GM19351 (cell line): ENCODE measurements around the gene LSM11.

Experiments used
- ATAC-seq: cut with Tn5 transposase; IDR thresholded peaks from one replicate; pipeline ENCODE4 v1.9.1; 2021; ENCODE audit warnings: mild to moderate bottlenecking, moderate library complexity; ENCODE audit not compliant: unreplicated experiment

Gene LSM11

DNA sequence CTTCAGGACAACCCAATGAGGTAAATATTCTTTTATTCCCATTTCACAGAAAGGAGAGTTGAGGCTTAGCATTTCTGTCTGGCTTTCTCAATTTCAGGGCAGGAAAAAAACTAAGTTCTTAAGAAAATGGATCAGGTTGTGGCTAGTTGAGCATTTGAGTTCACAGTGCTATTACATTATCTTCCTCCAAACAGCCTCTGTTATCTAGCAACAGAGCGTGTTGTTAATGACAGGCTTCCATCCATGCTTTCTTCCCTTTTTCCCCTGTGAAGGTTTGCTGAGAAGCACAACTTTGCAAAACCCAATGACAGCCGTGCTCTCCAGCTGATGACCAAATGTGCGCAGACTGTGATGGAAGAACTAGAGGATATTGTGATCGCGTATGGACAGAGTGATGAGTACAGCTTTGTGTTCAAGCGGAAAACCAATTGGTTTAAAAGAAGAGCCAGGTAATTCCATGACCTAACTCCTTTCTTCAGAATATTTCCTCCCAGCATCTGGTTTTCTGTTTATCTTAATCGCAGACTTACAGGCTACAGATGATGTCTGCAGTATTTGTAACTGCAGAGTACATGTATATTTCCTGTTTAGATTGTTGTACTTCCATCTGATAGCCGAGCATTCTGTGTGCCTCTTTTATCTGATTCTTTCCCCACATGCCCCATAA lies 10.8 kb upstream of the LSM11 start:
- no peak for ATAC-seq

DNA sequence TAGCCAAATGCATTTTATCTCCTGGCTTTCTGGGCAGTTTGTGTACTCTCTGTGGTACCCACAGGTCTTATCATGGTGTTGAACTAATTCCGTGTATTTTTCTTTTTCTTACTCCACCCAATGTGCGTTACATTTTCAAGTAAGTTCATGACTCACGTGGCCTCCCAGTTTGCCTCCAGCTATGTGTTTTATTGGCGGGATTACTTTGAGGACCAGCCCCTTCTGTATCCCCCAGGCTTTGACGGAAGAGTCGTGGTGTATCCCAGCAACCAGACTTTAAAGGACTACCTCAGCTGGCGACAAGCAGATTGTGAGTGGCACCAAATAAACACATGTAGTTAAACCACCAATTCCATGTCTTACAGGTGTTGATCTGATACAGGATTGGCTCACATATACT lies 9.1 kb upstream of the LSM11 start:
- ATAC-seq: no peak

DNA sequence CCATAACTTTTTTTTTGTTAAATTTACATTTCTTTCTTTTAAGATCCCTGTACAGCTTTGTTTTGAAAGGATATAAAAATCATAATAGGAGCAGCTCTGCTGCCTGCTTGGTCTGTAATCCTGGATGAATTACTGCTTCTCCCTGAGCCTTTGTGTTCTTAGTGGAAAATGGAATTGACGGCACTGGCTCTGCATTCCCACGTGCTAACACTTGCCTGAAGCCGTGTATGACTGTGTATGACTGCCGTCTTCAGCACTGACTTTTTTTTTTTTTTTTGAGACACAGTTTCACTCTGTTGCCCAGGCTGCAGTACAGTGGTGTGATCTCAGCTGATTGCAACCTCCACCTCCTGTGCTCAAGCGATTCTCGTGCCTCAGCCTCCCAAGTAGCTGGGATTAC lies 7.5 kb upstream of the LSM11 start:
- ATAC-seq: no peak

DNA sequence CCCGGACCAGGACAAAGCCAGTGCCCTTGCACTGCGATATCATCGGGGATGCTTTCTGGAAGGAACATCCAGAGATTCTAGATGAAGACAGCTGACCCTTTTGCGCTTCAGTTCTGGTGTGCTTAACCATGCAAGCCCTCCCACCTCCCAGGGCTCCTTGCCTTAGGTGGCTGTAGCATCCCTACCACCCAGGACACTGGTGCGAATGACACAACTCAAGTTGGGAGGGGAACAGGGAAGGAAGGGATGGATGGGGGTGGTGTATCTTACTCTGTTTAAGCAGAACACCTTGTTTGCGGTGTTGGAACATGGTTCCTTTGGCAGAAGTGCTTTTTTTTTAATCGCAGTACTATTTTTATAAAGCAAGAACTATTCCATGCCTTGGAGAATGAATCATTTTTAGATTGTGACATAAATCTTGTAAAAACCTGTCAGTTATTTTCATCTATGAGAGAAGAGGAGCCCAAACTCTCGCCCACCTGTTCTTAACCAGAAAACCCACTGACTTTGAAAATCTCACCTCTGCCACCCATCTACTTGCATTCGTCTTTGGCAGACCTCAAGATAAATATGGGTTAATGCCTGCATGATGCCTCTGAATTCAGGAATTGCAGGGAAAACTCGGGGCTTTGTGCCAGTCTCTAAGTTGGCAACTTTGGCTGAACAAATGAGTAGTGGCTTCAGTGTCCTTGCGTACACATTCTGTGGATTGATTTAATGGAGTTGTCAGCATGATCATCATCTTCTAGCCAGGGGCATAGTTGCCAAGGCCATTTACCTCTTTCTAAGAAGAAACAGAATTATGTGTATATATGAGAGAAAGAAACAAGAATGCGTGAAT lies 3.9 kb upstream of the LSM11 start:
- ATAC-seq: no peak

DNA sequence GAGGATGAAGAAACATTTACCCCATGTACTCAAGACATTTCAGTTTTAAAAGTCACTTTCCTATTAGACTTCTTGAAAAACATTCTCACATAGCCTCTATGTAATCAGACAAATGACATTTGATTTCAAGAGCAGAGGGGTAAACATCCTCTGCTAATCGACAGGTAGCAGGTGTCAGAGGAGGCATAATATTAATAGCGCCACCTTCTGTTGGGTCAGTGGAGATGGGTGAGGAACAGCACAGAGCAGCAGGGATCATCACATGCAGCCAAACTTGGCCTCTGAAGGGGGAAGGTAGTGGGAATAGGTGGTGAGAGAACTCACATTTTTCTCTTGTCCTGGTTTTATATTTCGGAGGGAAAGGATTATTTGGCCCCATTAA lies 3.3 kb upstream of the LSM11 start:
- ATAC-seq: no peak

DNA sequence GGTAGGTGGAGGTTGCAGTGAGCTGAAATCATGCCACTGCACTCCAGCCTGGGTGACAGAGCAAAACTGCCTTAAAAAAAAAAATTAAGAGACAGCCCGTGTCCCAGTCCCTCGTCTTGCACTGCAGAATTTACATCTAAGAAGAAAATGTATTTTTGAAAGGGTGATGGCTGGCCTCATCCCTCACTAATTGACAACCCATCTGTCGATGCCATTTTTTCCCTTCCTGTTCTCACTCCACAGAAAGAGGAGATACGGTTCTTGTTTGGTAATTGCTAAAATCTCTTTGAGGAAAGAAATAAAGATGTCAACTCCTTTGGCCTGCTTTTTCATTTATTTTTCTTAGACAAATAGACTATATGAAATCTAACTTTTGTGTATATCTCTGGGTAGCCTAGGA lies 2.4 kb upstream of the LSM11 start:
- ATAC-seq: no peak

DNA sequence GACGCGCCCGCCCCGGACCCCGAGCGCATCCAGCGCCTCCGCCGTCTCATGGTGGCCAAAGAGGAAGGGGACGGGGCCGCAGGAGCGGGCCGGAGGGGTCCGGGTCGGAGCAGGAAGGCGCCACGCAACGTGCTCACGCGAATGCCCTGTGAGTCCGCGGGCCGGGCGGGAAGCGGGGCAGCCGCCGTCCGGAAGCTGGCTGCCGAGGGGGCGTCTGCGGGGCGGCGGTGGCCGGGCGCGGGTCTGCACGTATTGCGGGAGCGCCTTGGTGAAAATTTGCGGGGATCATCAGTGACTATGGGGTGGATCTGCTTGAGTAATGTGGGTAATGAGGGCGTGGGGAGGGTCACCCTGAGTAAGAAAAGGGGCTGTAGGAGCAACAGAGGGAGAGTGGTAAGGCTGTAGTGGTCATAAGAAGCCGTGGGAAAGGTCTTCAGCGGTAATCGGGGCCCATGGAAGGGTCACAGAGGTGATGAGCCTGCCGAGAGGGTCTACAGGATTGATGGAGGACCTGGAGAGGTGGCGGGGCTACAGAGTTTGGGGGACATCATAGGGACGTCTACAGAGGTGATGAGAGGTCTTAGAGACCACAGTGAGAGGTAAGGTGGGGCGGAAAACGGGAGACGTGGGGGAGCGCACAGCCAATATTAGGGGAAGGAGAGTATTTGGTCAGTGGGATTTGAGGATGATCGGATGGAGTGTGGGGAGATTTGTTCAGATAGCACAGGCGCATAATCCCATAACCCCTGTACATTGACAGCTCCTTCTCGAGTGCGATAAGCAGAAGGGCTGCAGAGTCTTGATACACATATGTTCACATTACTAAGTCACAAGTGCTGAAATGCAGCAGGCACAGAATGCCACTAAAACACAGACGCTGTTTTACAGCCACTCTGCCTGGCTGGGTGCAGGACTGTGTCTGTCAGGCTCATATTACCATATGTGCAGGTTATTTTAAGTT lies 819 bp downstream of the LSM11 start:
- peak; percentile 28 for ATAC-seq

DNA sequence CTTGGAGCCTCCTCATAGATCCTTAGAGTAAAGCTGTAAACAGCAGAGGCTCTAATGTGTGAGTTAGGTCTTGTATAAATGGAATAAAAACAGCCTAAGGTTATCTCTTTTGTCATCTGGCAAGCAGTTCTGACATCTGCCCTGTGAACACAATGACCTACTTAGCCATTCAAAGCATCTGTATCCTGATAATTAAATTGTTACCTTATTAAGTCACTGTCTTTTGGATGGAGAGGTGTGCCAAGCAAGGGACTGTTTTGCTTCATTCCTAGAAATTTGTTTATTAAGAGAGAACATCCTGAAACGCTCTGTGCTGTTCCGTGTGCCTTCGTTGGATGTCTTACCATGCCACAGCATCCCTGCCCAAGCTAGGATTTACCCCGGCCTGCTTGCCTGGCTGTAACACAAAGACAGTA lies 1.5 kb downstream of the LSM11 start:
- ATAC-seq: no peak

DNA sequence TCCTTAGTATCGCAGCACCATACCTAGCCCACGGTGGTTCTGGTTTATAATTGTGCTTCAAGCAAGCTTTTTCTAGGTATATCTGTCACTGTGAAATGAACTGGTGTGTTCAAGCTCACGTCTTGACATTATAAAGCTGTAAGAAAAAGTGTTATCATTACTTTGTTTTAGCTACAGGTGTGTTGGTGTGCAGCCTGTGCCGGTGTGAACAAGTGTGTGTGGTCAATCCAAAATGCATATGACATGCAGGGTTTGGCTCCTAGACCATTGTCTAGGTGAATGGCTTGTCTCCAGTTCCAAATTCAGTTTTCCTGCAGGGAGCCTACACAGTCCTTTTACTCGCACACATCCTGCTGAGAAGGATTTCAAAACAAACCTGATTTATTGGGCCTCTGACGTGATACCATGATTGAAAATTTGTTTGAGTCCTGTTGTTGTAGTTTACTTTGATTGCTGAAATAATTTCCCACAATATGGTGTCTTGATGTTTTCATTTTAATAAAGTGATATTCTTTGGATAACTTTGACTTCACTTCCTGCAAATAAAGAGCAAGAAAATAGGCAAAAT lies 3.7 kb downstream of the LSM11 start:
- ATAC-seq: no peak

DNA sequence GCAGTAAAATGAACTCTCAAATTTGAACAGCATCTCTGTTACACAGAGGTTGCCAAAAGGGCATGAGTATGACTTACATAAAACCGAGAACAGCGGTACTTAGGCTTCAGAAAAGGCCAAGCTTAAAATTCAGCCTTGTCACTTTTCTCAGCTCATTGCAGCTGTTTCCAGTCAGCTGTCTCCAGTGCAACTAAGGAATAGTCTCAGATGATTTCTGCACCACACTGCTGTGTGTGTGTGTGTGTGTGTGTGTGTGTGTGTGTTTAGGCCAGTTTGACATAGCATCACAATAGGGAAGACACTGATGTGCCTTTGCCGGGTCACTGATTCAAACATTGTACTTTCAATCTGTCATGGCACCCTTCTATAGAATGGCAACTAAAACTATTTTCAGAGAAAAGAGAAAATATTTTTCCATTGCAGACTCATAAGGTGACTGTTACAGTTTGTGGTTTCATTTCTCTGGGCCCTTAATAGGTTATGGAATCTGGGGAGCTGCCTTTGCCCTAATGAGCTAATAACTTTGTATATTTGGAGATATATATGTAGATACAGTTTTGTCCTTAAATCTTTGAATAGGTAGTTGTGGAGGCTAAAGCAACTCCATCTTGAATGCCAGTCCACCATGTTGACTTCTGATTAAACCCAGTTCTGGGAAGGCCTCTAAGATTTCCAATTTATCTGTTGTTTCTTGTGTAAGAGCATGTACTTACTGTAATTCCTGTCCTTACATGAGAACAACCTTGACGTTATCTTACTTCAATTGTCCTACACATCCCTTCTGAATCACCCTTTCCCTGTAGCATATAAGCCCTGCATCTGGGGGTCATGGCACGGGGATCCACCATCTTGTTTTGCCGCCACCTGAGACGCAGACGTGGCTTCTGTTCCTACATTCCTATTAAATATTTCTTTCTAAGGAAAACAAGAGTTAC lies 4.5 kb downstream of the LSM11 start:
- no peak for ATAC-seq

DNA sequence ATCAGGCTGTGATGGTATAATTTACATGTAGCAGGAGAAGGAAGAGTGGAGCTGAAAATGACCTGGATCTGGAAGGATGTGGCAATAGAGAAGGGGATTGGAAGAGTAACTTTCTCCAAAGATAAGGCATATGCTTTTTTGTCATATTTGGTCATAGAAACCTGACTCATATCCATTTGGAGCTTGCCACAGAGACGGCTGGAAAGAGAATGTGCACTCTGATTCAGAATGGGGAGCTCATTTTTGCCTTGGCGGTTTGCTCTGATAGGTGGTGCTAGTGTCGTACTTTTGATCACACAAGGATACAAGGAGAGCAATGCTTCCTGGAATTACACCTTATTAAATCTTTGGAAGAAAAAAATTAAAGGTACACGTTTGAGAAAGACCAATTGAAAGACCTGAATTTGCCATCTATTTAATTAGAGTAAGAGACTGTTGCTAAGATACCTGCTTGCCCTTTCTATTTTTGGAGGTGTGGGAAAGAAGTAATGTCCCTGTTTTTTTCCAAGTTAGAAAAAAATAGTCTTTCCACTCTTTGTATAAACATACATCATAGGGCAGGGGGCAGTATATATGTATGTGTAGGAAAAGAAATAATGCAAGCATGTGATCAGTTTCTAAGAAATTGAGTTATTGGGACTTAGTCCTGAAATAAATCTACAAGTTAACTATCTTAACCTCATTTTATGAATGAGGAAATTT lies 5.4 kb downstream of the LSM11 start:
- ATAC-seq: no peak

DNA sequence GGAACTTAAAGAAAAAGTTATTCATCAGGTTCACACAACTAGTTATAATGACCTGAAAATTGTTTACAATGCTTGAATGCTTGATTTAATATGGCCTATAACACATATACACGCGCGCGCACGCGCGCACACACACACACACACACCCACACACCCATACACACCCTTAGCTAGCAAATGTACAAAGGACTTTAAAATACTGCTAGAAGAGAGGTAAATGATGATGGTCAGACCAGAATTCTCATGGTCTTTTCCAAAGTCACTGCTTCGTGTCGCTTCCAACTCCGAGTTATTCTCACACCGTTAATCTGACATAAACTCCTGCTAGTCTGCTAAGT lies 5.9 kb downstream of the LSM11 start:
- no peak for ATAC-seq

DNA sequence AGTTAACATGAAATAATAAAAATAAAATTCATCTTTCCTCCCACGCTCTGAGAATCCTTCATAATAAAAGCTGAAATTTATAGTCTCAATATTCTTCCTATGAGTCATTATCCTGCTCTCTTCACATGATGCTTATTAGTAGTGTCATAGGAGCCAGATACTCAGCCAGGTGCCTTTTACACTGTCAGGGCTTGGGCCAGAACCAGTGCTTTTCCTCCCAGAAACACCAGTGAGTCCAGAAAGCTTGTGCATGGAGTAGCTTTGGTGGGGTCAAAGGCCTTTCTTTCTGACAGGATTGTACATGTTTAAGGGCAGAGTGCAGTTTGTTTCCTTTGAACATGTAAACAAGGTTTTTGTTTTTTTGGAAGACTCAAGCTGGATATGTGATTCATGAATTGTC lies 6.8 kb downstream of the LSM11 start:
- ATAC-seq: no peak

DNA sequence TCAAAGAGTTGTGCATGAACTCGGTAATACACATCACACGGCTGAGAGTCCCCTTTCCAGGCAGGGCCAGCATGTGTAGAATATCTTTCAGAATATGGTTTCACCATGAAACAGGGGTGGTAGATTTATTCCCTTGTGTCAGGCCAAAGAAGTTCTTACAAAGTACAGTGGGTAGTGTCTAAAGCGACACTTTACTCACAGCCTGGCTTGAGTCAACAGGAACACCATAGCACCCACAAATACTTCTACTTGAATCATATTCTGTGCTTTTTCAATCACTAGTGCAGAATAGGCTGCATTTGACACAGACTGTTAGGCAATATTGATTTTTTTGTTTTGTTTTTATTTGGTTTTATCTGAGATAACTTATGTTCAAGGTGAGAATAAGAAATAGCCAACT lies 12.6 kb downstream of the LSM11 start:
- ATAC-seq: no peak

DNA sequence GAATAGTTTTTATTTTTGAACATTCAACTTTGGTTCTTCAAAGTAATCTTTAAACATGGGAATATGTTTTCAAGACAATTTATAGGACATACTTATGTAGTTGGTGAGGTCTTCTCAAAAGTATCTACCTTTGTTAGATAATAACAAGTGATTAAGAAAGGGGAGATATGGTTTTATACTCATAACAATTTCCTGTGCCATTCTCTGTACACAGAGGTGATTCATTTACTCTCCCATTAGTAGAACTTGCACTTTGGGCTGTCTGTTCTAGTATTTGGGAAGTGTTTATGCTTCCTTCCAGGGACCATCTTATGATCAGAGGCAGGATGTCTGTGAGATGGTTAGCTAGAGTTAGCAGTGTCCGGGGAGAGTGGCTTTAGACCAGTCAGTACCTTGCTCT lies 15.2 kb downstream of the LSM11 start:
- ATAC-seq: no peak

DNA sequence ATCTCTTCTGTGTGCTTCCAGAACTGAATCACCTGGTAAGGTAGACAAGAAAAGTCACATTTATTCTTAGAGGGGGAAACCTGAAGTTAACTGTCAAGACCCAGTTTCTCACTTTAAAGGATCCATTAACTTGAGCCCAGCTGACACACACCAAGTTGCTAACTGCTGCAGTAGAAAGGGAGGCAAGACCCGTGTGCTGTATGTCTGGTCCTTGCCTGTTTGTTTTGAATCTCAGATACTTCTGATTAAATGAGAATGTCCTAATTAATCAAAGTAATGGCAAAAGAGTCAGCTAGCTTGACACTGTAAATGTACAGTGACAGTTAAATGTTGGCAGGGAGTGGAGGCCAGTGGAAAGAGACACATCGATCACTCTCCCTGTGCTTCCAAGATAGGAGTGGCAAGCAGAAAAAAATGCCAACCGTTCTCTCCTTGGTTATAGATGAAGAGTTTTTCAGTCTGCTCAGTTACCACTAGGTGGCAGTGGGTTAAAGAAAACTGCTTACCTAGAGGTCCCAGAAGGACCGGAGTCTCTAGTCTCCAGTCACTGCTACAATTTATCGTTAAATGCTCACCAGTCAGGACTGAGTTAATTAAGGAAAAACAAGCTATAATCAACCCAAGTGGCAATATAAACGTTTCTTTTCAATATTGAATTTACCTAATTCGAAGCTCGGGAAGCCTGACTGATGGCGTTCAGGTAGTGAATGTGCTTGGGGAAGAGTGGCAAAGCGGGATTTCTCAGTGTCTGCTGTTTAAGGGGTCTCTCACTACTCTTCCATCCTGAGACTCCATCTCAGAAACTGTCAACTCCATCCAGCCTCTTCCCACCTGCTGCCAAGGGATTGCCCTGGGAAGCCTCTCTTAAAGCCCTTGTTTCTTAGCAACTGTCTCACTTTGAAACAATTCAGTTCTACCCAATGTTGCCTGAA lies 18.4 kb downstream of the LSM11 start:
- peak; percentile 87 for ATAC-seq

DNA sequence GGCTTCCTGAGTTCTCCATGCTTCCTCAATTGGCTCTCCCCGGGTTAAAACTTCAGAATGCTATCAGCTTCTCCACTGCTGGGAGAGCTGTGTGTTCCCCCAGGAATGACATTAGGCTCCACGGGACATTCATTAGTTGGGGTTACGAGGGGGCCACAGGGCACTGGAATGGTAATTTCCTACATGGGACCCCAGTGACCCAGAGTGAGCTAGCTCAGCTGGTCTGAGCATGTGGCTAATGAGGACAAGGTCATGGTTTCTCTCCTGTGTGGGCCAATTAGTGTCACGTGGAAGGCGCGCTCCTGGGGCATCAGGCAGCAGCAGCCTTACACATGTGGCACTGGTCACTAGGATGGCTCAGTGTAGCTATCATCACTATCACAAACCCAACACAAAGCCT lies 21.0 kb downstream of the LSM11 start:
- ATAC-seq: no peak

DNA sequence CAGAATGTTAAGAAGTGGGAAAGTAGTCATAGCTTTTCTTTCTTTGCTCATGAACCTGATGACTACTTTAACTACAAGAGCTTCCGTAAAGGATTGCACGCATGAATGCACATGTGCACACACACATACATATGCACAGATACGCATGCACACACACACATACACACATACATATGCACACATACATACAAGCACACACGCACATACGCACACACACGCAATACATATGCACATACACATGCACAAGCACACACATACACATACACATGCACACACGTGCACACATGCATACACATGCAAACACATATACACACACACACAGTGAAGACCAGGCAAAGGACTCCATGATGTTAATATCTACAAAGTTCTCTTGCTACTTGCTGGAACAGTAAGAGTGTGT lies 22.9 kb downstream of the LSM11 start:
- ATAC-seq: no peak

DNA sequence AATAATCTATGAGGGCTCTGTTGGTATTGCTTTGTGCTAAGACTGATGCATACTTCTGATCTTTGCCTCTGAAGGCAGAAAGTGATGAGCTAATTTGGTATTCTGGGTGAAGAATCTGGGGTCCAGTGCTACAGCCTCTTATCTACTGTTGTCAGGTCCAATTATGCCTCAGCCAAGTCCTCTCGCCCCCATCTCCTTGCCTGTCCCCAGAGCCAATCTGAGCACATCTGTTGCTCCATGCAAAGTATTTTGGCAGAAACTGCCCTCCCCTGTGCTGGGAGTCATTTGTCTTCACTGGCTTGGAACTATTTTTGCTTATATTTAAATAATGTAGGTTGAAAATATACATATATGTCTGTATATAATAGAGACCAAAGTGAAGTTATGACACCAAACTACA lies 23.4 kb downstream of the LSM11 start:
- no peak for ATAC-seq
